BJ (cell line): ENCODE results near the gene RAD51B. TPM values are rescaled to one million over a fixed set of nuclear protein-coding genes. Genes with fewer than 3 reads are reported as not detected.

Experiments
- CTCF ChIA-PET: fragments of 350-600 bp; formaldehyde crosslinking; extraction: SDS; loops from one replicate; lab custom pipeline; 2021; ENCODE audit warnings: antibody characterized with exemption, inconsistent platforms; lab: Yijun Ruan, JAX
- POLR2A ChIA-PET: fragments of 300-600 bp; sonication (Branson Sonifier 250); formaldehyde crosslinking; extraction: SDS; loops from one replicate; lab custom pipeline; 2021; ENCODE audit warnings: antibody characterized with exemption; lab: Charles Lee
- DNase-seq: peaks from one replicate; pipeline ENCODE4 v3.0.0-alpha.2; 2011; ENCODE audit warnings: low read depth
- H3K27me3 ChIP-seq: 2 replicates; pipeline ENCODE4 v1.6.0; 2011; ENCODE audit warnings: low read length; ENCODE audit not compliant: control insufficient read depth, insufficient read depth
- H3K36me3 ChIP-seq: 2 replicates; pipeline ENCODE4 v1.5.1; 2011; ENCODE audit warnings: low read length; ENCODE audit not compliant: control insufficient read depth, insufficient read depth
- H3K4me3 ChIP-seq: 2 replicates; pipeline ENCODE4 v1.5.1; 2011; ENCODE audit warnings: low read depth, mild to moderate bottlenecking, control low read depth, low read length
- CTCF ChIP-seq: IDR thresholded peaks from 2 replicates; pipeline ENCODE4 v1.5.1; 2011; ENCODE audit warnings: low read depth, mild to moderate bottlenecking, control low read depth, inconsistent platforms, low read length, moderate library complexity; ENCODE audit not compliant: insufficient read depth
- polyA minus RNA-seq: library from RNA; depleted of rRNA, polyadenylated mRNA; stranded (reverse); fragments of >200 nt; gene quantifications from 2 replicates; pipeline ENCODE4 v1.2.3, GENCODE V29; 2011; rRNA and poly(A)+ RNA removed
- polyA plus RNA-seq: library from polyadenylated mRNA; depleted of rRNA; stranded (reverse); fragments of >200 nt; gene quantifications from 2 replicates; pipeline ENCODE4 v1.2.3, GENCODE V29; 2011; rRNA removed

RAD51B gene
- 5.6 and 8.1 TPM in 2 replicates for polyA plus RNA-seq
- 9.1 and 11.1 TPM in 2 replicates for polyA minus RNA-seq

GRCh38 chr14:67819563-67820421 is at the start of gene RAD51B:
RAD51B (plus strand) TSS chr14:67819779.
- peak; percentile 31 for DNase-seq
- Histone ChIP-seq H3K36me3 (no peaks in the 10 kb centered on the region), H3K4me3 (peak within 1 kb of the TSS; percentile 72), H3K27me3 (no peaks in the 10 kb centered on the region)
- TF ChIP-seq CTCF: no peak
- CTCF ChIA-PET: interaction anchor here (0.8 to 1.1 kb wide), 2 partner anchors 15 to 62 kb away, joined by 3 read pairs; no protein-coding TSS in a partner anchor
- POLR2A ChIA-PET: no interaction called here

GRCh38 chr14:67773844-67774377 is 45.7 kb upstream of the RAD51B start:
- Histone ChIP-seq H3K36me3 (peaks cover 25% of the 10 kb centered on the region), H3K4me3 (no peak overlapping the region), H3K27me3 (no peaks in the 10 kb centered on the region)
- no peak for TF ChIP-seq CTCF
- ChIA-PET POLR2A (interaction anchor here (0.6 kb wide), 1 partner anchor 80 kb away, joined by 5 read pairs; no protein-coding TSS in a partner anchor), CTCF (no interaction called here)
- DNase-seq: no peak

GRCh38 chr14:67776653-67777322 is 42.8 kb upstream of the RAD51B start:
- CTCF ChIA-PET: interaction anchor here (1.0 kb wide), 1 partner anchor 19 kb away, joined by 4 read pairs; no protein-coding TSS in a partner anchor
- Histone ChIP-seq H3K27me3 (no peaks in the 10 kb centered on the region), H3K36me3 (peaks cover 26% of the 10 kb centered on the region), H3K4me3 (no peak overlapping the region)
- POLR2A ChIA-PET: no interaction called here
- no peak for DNase-seq
- TF ChIP-seq CTCF: no peak

- no peak overlapping the region for H3K4me3 ChIP-seq
- ChIA-PET POLR2A (no interaction called here), CTCF (no interaction called here)
- H3K27me3 ChIP-seq: no peaks in the 10 kb centered on the region
- no peak for DNase-seq
- H3K36me3 ChIP-seq: peaks cover 32% of the 10 kb centered on the region
- TF ChIP-seq CTCF: no peak
Observed at GRCh38 chr14:67778792-67779191, 40.8 kb upstream of the RAD51B start.

- ChIA-PET CTCF (interaction anchor here (1.5 kb wide), 1 partner anchor 14 kb away, joined by 4 read pairs; no protein-coding TSS in a partner anchor), POLR2A (interaction anchor here (0.6 kb wide), 1 partner anchor 72 kb away, joined by 4 read pairs; no protein-coding TSS in a partner anchor)
Observed at GRCh38 chr14:67782090-67782489, 37.5 kb upstream of the RAD51B start.

More at GRCh38 chr14:67782090-67782489, 37.5 kb upstream of the RAD51B start:
- no peaks in the 10 kb centered on the region for H3K27me3 ChIP-seq
- TF ChIP-seq CTCF: no peak
- DNase-seq: no peak
- no peak overlapping the region for H3K4me3 ChIP-seq
- H3K36me3 ChIP-seq: peaks cover 32% of the 10 kb centered on the region
